Measurements from ENCODE around the gene RGS11.

RGS11 gene

DNA sequence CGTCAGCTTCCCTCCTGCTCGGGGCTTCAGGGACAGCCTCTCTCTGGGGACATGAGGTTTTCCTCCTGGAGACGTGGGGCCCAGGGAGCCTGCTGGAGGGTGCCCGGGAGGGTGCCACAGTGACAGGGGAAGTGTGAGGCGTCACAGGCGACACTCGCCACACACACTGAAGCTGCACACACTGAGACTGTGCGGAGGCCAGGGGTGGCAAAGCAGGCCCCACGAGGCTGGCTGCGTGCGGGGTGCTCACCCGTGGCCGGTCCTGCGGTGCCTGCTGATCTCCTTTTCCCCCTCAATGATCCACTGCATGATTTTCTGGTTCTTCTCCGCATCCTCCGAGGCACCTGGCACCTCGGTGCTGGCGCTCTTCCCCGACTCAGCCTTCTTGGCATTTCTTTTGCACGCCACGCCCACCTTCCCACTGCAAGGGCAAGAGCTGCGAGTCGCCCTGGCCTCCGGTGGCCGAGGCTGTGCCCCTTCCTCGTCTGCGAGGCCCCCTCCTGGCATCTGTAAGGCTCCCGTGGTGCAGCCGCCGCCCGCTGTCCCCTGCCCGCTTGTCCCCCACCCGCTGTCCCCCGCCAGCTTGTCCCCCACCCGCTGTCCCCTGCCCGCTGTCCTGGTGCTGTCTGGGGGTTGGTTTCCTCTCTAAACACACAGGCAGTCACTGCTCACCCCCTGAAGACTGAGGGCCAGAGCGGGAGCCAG, 21.2 kb upstream of the RGS11 start:
- H3K36me3 ChIP-seq (ENCODE audit: control insufficient read depth, insufficient read depth, low read length), result peaks cover 60% of the 10 kb centered on the region
- WGBS, 2 experiments (ENCODE audit: insufficient coverage in 2 of 2), result 94 to 96% methylated on average over 29 of the region's 37 CpGs
- no peaks in the 10 kb centered on the region for H3K9me3 ChIP-seq (ENCODE audit: control insufficient read depth, low read length)
- no peak overlapping the region for H3K4me3 ChIP-seq (ENCODE audit: extremely low read depth, insufficient read depth, low read length, poor library complexity, severe bottlenecking)
- H3K27ac ChIP-seq (ENCODE audit: low read depth, low read length, severe bottlenecking), result no peak overlapping the region
- no peaks in the 10 kb centered on the region for H3K4me1 ChIP-seq (ENCODE audit: control insufficient read depth, insufficient read depth, low read length, poor library complexity, severe bottlenecking)

DNA sequence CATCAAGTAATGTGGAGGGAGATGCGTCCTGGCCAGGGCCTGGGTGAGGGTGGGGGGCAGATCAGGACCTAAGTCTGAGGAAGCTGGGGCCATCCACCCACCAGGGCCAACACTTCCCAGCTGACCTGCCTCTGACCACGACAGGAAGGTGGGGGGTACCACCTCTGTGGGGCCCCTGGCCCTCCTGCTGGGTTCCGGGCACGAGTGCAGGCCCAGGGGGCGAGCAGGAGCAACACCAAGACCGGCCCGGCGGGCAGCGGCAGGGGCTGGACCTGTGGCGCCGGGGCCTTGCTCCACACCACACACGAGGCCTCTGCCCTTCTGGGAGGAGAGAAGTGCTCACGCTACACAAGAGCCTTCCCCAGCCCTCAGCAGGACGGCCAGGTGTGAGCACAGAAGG, 20.5 kb upstream of the RGS11 start:
- H3K36me3 ChIP-seq (ENCODE audit: control insufficient read depth, insufficient read depth, low read length), result peaks cover 63% of the 10 kb centered on the region
- H3K27ac ChIP-seq (ENCODE audit: low read depth, low read length, severe bottlenecking), result no peak overlapping the region
- no peak overlapping the region for H3K4me3 ChIP-seq (ENCODE audit: extremely low read depth, insufficient read depth, low read length, poor library complexity, severe bottlenecking)
- WGBS, 2 experiments (ENCODE audit: insufficient coverage in 2 of 2), result 94 to 97% methylated on average over 13 to 14 of the region's 14 CpGs
- H3K9me3 ChIP-seq (ENCODE audit: control insufficient read depth, low read length), result no peaks in the 10 kb centered on the region
- H3K4me1 ChIP-seq (ENCODE audit: control insufficient read depth, insufficient read depth, low read length, poor library complexity, severe bottlenecking), result no peaks in the 10 kb centered on the region

DNA sequence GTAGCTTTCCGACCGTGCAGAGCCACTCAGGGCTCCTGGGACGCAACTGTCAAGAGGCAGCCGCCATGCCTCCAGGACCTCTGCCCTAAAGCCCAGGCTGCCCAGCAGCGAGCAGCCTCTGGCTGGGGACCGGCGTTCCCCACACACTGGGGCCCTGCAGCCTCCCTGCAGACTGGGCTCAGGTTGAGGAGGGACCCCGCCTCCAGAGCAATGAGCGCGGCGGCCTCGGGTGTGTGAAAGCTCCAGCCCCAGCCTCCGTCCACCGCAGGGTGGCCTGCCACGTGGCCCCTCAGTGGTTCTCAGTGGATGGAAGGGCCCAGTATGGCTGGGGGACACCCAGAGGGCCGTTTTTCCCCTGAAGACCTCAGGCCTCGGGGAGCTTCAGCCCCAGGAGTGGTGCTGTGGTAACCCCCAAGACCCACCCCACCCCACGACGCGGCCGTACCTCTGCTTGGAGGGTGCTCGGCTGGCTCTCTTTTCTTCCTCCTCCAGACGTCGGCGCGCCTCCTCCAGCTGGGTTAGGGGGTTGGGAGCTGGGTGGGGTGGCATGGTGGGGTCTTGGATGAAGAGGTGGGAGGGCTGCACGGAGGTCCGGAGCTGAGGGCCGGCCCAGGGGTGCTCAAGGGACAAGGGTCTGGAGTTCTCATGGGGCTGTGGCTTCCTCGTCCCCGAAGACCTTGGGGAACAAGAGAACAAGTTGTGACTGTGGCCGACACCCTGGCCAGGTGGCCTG, 17.5 kb upstream of the RGS11 start:
- WGBS, 2 experiments (ENCODE audit: insufficient coverage in 2 of 2), result 95 to 97% methylated on average over 15 to 21 of the region's 32 CpGs
- H3K4me1 ChIP-seq (ENCODE audit: control insufficient read depth, insufficient read depth, low read length, poor library complexity, severe bottlenecking), result no peaks in the 10 kb centered on the region
- H3K36me3 ChIP-seq (ENCODE audit: control insufficient read depth, insufficient read depth, low read length), result peaks cover 63% of the 10 kb centered on the region
- no peak overlapping the region for H3K27ac ChIP-seq (ENCODE audit: low read depth, low read length, severe bottlenecking)
- H3K9me3 ChIP-seq (ENCODE audit: control insufficient read depth, low read length), result no peaks in the 10 kb centered on the region
- H3K4me3 ChIP-seq (ENCODE audit: extremely low read depth, insufficient read depth, low read length, poor library complexity, severe bottlenecking), result no peak overlapping the region

DNA sequence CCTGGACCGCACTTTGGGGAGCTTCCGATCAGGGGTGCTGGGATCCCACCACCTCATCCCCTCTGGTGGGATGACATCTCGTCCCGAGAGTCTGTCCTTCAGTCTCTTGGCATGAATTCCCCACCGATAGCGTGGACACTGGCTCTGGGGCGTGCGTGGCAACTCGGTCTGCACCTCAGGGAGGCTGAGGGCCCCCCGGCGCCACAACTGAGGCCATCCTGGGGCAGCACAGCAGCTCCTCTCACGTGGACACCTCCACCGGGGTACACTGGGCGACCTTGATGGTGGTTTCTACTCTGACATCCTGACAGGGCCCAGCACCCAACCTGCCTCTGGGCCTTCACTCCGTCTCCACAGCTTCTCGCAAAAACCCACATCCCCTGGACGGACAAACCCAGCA, 15.8 kb upstream of the RGS11 start:
- H3K27ac ChIP-seq (ENCODE audit: low read depth, low read length, severe bottlenecking), result no peak overlapping the region
- no peaks in the 10 kb centered on the region for H3K4me1 ChIP-seq (ENCODE audit: control insufficient read depth, insufficient read depth, low read length, poor library complexity, severe bottlenecking)
- 89% methylated on average over 15 to 17 of the region's 17 CpGs for WGBS, 2 experiments (ENCODE audit: insufficient coverage in 2 of 2)
- H3K36me3 ChIP-seq (ENCODE audit: control insufficient read depth, insufficient read depth, low read length), result peaks cover 65% of the 10 kb centered on the region
- H3K4me3 ChIP-seq (ENCODE audit: extremely low read depth, insufficient read depth, low read length, poor library complexity, severe bottlenecking), result no peak overlapping the region
- H3K9me3 ChIP-seq (ENCODE audit: control insufficient read depth, low read length), result no peaks in the 10 kb centered on the region

DNA sequence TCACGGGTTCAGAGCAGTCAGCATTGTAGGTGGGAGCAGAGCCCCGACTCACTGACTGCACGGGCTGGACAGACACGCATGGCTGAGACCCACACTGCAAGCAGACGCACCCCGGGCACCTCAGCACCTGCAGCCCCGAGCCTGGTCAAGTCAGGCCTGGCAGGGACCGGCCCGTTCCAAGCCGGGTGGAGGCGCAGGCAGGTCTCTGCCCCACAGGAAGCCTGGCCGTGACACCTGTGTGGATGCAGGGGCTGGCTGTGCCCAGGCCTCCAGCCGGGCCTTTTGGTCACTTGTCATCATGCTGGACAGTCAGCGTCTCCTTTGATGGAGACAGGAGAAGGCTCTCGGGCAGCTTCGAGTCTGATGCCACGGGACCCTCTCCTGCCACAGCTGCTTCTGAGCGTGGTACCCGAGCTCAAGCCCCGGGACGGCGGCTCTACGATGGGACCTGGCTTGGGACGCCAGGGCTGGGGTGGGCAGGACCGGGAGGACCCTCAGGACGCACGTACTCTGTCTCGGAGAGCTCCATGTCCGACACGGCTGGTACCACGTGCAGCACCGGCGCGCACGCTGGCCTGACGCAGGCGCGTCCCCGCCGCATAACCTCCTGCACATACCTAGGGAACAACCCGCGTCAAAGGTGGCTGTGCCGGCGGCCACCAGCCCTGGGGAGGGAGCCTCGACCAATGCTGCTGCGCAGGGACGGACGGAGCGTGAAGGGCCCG, 15.1 kb upstream of the RGS11 start:
- WGBS, 2 experiments (ENCODE audit: insufficient coverage in 2 of 2), result 96 to 97% methylated on average over 49 to 50 of the region's 50 CpGs

DNA sequence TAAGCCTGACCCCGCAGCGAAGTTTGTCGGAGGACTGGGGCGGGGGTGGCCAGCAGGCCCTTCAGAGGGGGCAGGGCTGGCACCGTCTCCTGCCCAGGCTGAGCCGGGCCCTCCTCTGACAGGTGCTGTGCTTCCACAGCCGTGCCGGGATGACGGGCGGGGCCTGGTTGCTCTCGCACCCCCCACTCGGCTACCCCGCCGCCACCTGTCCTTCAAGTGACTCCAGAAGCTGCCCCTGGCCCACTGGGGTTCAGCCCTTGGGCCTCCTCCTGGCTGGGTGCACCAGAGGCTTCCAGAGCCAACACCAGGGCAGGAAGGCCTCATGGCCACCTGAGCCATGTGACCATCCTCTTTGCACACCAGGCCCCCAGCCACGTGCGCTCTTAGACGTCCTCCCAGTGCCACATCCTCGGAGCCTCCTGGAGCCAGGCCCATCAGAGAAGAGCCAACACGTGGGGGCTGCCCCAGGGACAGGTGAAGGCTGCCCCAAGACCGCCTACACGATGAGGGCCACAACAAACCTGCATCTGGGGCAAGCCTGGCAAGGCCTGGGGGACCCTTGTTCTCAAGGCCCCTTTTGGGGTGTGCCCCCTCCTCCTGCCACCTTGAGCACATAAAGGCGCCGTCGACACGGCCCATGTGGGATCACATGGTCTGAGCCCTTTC, 14.4 kb upstream of the RGS11 start:
- 97 to 98% methylated on average over 16 to 25 of the region's 25 CpGs for WGBS, 2 experiments (ENCODE audit: insufficient coverage in 2 of 2)

More for the DNA sequence above, 15.1 kb upstream of the RGS11 start:
- Histone ChIP-seq H3K9me3 (ENCODE audit: control insufficient read depth, low read length) (no peaks in the 10 kb centered on the region), H3K36me3 (ENCODE audit: control insufficient read depth, insufficient read depth, low read length) (peaks cover 63% of the 10 kb centered on the region), H3K4me3 (ENCODE audit: extremely low read depth, insufficient read depth, low read length, poor library complexity, severe bottlenecking) (no peak overlapping the region), H3K27ac (ENCODE audit: low read depth, low read length, severe bottlenecking) (no peak overlapping the region), H3K4me1 (ENCODE audit: control insufficient read depth, insufficient read depth, low read length, poor library complexity, severe bottlenecking) (no peaks in the 10 kb centered on the region)

DNA sequence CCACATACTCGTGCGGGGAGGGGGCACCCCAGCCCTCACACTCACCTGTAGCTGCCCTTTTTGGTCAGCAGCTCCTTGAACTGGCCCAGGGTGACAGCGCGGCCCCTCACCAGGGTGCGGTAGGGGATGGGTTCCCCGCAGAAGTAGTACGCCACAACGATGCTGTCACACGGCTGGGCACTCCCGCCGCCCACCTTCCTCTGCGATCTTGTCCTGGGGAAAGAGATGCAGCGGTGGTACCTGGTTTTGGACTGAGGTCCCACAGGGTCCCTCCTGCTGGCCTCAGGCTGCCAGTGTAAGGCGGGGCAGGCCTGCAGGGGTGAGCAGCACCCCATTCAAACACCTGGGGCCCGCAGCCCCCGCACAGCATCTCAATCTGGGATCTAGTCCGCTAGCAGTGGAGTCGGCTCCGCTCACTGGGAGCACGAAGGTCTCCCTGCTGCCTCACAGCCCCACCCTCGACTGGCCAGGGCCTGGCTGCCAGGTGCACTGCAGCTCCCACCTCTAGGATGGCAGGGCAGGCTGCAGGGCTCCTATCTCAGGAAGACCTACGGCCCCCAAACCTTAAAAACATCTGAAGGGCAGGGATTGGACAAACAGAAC, 13.8 kb upstream of the RGS11 start:
- H3K9me3 ChIP-seq (ENCODE audit: control insufficient read depth, low read length), result no peaks in the 10 kb centered on the region
- H3K27ac ChIP-seq (ENCODE audit: low read depth, low read length, severe bottlenecking), result no peak overlapping the region
- WGBS, 2 experiments (ENCODE audit: insufficient coverage in 2 of 2), result 93 to 99% methylated on average over 18 to 19 of the region's 22 CpGs
- no peaks in the 10 kb centered on the region for H3K4me1 ChIP-seq (ENCODE audit: control insufficient read depth, insufficient read depth, low read length, poor library complexity, severe bottlenecking)
- H3K36me3 ChIP-seq (ENCODE audit: control insufficient read depth, insufficient read depth, low read length), result peaks cover 58% of the 10 kb centered on the region
- no peak overlapping the region for H3K4me3 ChIP-seq (ENCODE audit: extremely low read depth, insufficient read depth, low read length, poor library complexity, severe bottlenecking)

More for the DNA sequence above, 14.4 kb upstream of the RGS11 start:
- H3K4me1 ChIP-seq (ENCODE audit: control insufficient read depth, insufficient read depth, low read length, poor library complexity, severe bottlenecking), result no peaks in the 10 kb centered on the region
- no peak overlapping the region for H3K27ac ChIP-seq (ENCODE audit: low read depth, low read length, severe bottlenecking)
- no peaks in the 10 kb centered on the region for H3K9me3 ChIP-seq (ENCODE audit: control insufficient read depth, low read length)
- H3K4me3 ChIP-seq (ENCODE audit: extremely low read depth, insufficient read depth, low read length, poor library complexity, severe bottlenecking), result no peak overlapping the region
- peaks cover 58% of the 10 kb centered on the region for H3K36me3 ChIP-seq (ENCODE audit: control insufficient read depth, insufficient read depth, low read length)

DNA sequence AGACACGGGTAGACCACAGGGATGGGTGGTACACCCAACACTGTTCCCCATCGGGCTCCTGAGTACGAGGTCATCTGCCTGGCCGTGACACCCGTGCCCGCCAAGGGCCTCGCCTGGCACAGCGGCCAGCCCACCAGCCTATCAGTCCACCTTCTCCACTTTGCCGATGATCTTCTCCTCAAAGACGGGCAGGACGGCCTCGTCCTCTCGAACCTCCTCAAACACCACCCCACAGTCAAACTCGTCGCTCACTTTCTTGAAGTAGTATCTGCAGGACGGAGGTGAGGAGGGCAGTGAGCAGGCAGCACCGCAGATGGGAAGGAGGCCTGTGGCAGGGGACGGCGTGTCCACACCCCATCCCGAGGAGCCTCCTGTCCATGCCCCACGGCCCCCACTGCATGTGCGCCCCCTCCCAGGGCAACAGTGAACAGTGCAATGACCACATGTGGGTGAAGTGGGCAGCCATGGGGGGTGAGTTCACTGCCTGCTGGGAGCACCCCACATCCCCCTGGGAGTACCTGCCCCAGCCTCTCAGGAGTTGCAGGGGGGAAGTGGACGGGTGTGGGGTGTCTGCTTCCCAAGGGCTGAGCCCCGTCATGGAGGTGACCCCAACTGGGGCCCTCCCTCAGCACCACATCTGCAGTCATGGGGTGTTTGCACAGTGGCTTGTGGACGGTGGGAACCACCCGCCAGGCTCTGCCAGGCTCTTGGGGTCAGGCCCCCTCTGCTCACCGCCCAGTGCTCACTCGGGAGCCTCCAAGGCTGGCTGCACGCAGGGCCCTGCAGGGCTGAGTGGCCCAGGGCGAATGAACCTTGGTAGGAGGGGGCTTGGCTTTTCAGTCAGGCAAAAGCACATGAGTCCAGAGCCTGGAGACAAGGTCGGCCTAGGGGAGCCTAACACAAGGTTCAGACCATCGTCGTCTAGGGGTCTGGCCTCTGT, 12.5 kb upstream of the RGS11 start:
- Histone ChIP-seq H3K36me3 (ENCODE audit: control insufficient read depth, insufficient read depth, low read length) (peaks cover 51% of the 10 kb centered on the region), H3K27ac (ENCODE audit: low read depth, low read length, severe bottlenecking) (no peak overlapping the region), H3K4me3 (ENCODE audit: extremely low read depth, insufficient read depth, low read length, poor library complexity, severe bottlenecking) (no peak overlapping the region), H3K9me3 (ENCODE audit: control insufficient read depth, low read length) (no peaks in the 10 kb centered on the region), H3K4me1 (ENCODE audit: control insufficient read depth, insufficient read depth, low read length, poor library complexity, severe bottlenecking) (no peaks in the 10 kb centered on the region)
- 91 to 96% methylated on average over 24 to 26 of the region's 33 CpGs for WGBS, 2 experiments (ENCODE audit: insufficient coverage in 2 of 2)

DNA sequence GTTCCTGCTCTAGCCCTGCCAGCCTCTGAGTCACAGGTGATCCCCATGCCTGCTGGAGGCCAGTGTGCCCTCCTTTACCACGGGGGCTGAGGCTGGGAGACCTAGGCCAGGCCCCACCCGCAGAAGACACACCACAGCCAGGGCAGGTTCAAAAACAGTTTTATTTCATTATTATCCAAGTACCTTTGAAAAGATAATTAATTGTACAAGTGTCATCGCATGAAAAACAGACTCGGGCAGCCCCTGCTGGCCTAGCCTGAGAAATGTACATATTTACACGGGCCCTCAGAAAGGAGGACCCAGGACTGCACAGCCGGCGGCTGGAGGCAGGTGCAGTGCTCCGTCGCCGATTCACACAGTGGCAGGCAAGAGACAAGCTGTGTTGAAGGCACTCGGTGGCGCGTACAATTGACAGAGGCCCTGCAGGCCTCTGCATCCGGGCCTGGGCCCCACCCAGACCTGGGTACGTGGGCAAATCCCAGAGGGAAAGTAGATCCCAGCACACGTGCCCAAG, 11.6 kb upstream of the RGS11 start:
- H3K36me3 ChIP-seq (ENCODE audit: control insufficient read depth, insufficient read depth, low read length), result peaks cover 45% of the 10 kb centered on the region
- WGBS, 2 experiments (ENCODE audit: insufficient coverage in 2 of 2), result 90 to 93% methylated on average over 14 to 15 of the region's 16 CpGs
- no peaks in the 10 kb centered on the region for H3K4me1 ChIP-seq (ENCODE audit: control insufficient read depth, insufficient read depth, low read length, poor library complexity, severe bottlenecking)
- H3K4me3 ChIP-seq (ENCODE audit: extremely low read depth, insufficient read depth, low read length, poor library complexity, severe bottlenecking), result no peak overlapping the region
- no peak overlapping the region for H3K27ac ChIP-seq (ENCODE audit: low read depth, low read length, severe bottlenecking)
- H3K9me3 ChIP-seq (ENCODE audit: control insufficient read depth, low read length), result no peaks in the 10 kb centered on the region

Measured in mesodermal cell (in vitro differentiated cells).